ENCODE data around the gene CTDSPL.

The CTDSPL gene

GRCh38 chr3:37905987-37906674 lies 44.5 kb downstream of the CTDSPL start:
- FAIRE-seq (no peak), DNase-seq (ENCODE audit: insufficient read length) (no peak)
- no peak for TF ChIP-seq POLR2AphosphoS5 (IDR thresholded peaks at IDR 0.05; ENCODE audit: low read depth, low read length)
- no peak for TF ChIP-seq POLR2A (IDR thresholded peaks at IDR 0.05; ENCODE audit: low read depth, low read length)
- no peak for TF ChIP-seq TAF1 (IDR thresholded peaks at IDR 0.05; ENCODE audit: borderline replicate concordance, low read depth, low read length)

DNA sequence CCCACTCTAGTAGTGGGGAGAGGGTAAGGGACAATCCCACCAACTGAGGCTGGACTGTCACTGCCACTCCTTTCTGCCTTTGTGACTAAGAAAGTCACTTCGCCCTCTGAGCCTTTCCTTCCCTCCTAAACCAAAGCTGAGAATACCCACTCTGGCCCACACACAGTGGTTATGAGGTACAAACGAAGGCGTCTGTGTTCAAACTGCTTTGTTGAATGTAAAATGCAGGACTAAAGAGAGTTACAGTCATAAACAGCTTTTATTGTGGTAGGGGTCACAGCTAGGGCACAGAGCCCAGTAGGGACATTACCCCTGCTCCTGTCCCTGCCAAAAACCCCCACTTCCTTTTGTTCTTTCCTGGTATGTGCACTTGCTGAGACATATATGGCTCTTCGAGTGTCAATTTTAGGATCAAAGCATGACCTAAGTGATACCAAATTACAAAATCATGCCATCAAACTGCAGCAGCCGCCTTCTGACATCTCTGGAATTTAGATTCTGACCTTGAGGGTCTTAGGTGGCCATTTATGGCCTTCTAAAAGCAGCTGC lies 45.1 kb downstream of the CTDSPL start:
- DNase-seq (ENCODE audit: insufficient read length) (no peak), FAIRE-seq (no peak)
- TF ChIP-seq TAF1 (IDR thresholded peaks at IDR 0.05; ENCODE audit: borderline replicate concordance, low read depth, low read length): no peak
- no peak for TF ChIP-seq POLR2AphosphoS5 (IDR thresholded peaks at IDR 0.05; ENCODE audit: low read depth, low read length)
- no peak for TF ChIP-seq POLR2A (IDR thresholded peaks at IDR 0.05; ENCODE audit: low read depth, low read length)

GRCh38 chr3:37907371-37907770 lies 45.7 kb downstream of the CTDSPL start:
- FAIRE-seq: no peak

GRCh38 chr3:37907906-37908305 lies 46.2 kb downstream of the CTDSPL start:
- TF ChIP-seq POLR2A (IDR thresholded peaks at IDR 0.05; ENCODE audit: low read depth, low read length) (no peak), POLR2AphosphoS5 (IDR thresholded peaks at IDR 0.05; ENCODE audit: low read depth, low read length) (no peak), TAF1 (IDR thresholded peaks at IDR 0.05; ENCODE audit: borderline replicate concordance, low read depth, low read length) (no peak)
- peak; percentile 84 for FAIRE-seq
- peak; percentile 16 for DNase-seq (ENCODE audit: insufficient read length)

More at GRCh38 chr3:37907371-37907770, 45.7 kb downstream of the CTDSPL start:
- no peak for DNase-seq (ENCODE audit: insufficient read length)
- no peak for TF ChIP-seq POLR2A (IDR thresholded peaks at IDR 0.05; ENCODE audit: low read depth, low read length)
- TF ChIP-seq POLR2AphosphoS5 (IDR thresholded peaks at IDR 0.05; ENCODE audit: low read depth, low read length): no peak
- no peak for TF ChIP-seq TAF1 (IDR thresholded peaks at IDR 0.05; ENCODE audit: borderline replicate concordance, low read depth, low read length)

GRCh38 chr3:37909067-37909911 lies 47.6 kb downstream of the CTDSPL start:
- no peak for TF ChIP-seq POLR2A (IDR thresholded peaks at IDR 0.05; ENCODE audit: low read depth, low read length)
- DNase-seq (ENCODE audit: insufficient read length): no peak
- no peak for FAIRE-seq

- DNase-seq (ENCODE audit: insufficient read length) (no peak), FAIRE-seq (no peak)
- TF ChIP-seq POLR2A (IDR thresholded peaks at IDR 0.05; ENCODE audit: low read depth, low read length): no peak
- TF ChIP-seq POLR2AphosphoS5 (IDR thresholded peaks at IDR 0.05; ENCODE audit: low read depth, low read length): no peak
- TF ChIP-seq TAF1 (IDR thresholded peaks at IDR 0.05; ENCODE audit: borderline replicate concordance, low read depth, low read length): no peak
Measured at GRCh38 chr3:37910671-37911400, 49.2 kb downstream of the CTDSPL start.

DNA sequence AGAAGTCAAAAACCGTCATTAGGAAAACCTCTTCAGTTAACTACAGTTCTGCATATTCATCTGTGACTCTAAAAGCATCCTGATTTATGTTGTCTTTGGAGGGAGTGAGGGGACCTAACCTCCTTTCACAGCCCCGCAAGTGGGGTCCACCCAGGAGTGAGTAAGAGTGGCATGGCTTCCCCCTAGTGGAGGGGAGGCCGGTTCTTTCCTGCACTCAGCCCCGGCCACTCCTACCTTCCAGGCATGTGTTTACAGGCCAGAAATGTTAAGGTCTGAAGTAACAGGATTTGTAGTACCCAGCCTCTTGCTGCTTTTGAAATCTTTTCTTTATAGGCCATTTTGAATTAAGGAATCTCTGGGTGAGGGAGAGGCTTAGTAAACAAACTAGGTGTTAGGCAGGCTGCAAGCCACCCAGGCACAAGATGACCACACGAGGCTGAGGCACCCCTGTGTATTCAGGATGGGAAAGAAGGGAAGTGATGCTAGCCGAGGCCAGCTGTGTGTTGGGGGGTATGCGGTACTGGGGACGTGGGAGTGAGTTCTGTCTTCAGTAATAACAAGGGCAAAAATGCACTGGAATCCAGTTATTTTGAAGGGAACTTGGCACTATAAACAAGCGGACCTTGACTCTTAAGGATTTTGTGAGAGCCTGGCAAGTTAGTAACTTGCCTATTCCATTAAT lies 50.5 kb downstream of the CTDSPL start:
- TF ChIP-seq POLR2AphosphoS5 (IDR thresholded peaks at IDR 0.05; ENCODE audit: low read depth, low read length) (no peak), TAF1 (IDR thresholded peaks at IDR 0.05; ENCODE audit: borderline replicate concordance, low read depth, low read length) (no peak), POLR2A (IDR thresholded peaks at IDR 0.05; ENCODE audit: low read depth, low read length) (no peak)
- FAIRE-seq: no peak
- no peak for DNase-seq (ENCODE audit: insufficient read length)

DNA sequence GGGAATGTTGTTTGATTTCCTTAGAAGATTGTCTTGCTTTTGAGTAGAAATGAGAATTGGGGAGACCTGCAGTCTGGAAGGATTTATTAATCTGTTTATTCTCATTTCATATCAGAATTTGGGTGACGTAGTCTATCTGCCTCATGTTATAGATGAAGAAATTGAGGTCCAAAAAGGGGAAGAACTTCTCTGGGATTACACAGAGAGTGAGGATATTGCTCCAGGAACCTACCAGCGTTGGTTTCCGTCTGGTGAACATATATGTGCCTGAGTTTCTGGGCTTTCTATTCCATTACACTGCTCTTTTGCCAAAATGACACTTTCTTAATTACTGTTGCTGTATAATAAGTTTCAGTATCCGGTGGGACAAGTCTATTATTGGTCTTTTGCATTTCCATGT lies 51.8 kb downstream of the CTDSPL start:
- DNase-seq (ENCODE audit: insufficient read length) (no peak), FAIRE-seq (no peak)
- no peak for TF ChIP-seq POLR2A (IDR thresholded peaks at IDR 0.05; ENCODE audit: low read depth, low read length)
- no peak for TF ChIP-seq TAF1 (IDR thresholded peaks at IDR 0.05; ENCODE audit: borderline replicate concordance, low read depth, low read length)
- no peak for TF ChIP-seq POLR2AphosphoS5 (IDR thresholded peaks at IDR 0.05; ENCODE audit: low read depth, low read length)

- TF ChIP-seq POLR2AphosphoS5 (IDR thresholded peaks at IDR 0.05; ENCODE audit: low read depth, low read length) (no peak), TAF1 (IDR thresholded peaks at IDR 0.05; ENCODE audit: borderline replicate concordance, low read depth, low read length) (no peak), POLR2A (IDR thresholded peaks at IDR 0.05; ENCODE audit: low read depth, low read length) (no peak)
- FAIRE-seq (no peak), DNase-seq (ENCODE audit: insufficient read length) (no peak)
Measured at GRCh38 chr3:37916685-37917084, 55.0 kb downstream of the CTDSPL start.

GRCh38 chr3:37918627-37919026 lies 56.9 kb downstream of the CTDSPL start:
- TF ChIP-seq POLR2A (IDR thresholded peaks at IDR 0.05; ENCODE audit: low read depth, low read length) (no peak), TAF1 (IDR thresholded peaks at IDR 0.05; ENCODE audit: borderline replicate concordance, low read depth, low read length) (no peak), POLR2AphosphoS5 (IDR thresholded peaks at IDR 0.05; ENCODE audit: low read depth, low read length) (no peak)
- FAIRE-seq: no peak
- no peak for DNase-seq (ENCODE audit: insufficient read length)

All from GM12892 (cell line).